Naive thymus-derived CD8-positive, alpha-beta T cell (primary cell): Measurements from ENCODE around the gene CDH4. TPM values are rescaled to one million over a fixed set of nuclear protein-coding genes. Genes with fewer than 3 reads are reported as not detected.
A peak's percentile ranks its signal among the peaks of the same experiment; 100 is the strongest.

Experiments
- ATAC-seq, 2 donors: fragments of 150-1000 bp; cut with Tn5 transposase in 1 of 2; sonication (Bioruptor Pico), chemical (Tn5 transposase) in 1 of 2; 1 replicate in 1 of 2; 2 replicates in 1 of 2; pipeline ENCODE4 v1.10.0; 2021; ENCODE audit warnings: mild to moderate bottlenecking in 2 of 2, moderate library complexity in 2 of 2
- POLR2A ChIA-PET: fragments of 350-600 bp; sonication (Branson Sonifier 250); formaldehyde crosslinking; loops from one replicate; lab custom pipeline; 2021; ENCODE audit warnings: antibody characterized with exemption; lab: Charles Lee
- DNase-seq, 10 donors: peaks; one replicate each; pipeline versions ENCODE4 v3.0.0 to v3.0.0-alpha.2; 2020 to 2022
- H3K27ac Mint-ChIP-seq, 10 donors: one replicate each; pipeline ENCODE4 v1.8.0; 2020 to 2022; ENCODE audit warnings: mild to moderate bottlenecking in 10 of 10, mixed read lengths in 10 of 10, moderate library complexity in 4 of 10, inconsistent platforms in 1 of 10
- H3K27me3 Mint-ChIP-seq, 5 donors: one replicate each; pipeline ENCODE4 v1.8.0; 2021 to 2022; ENCODE audit warnings: mixed read lengths in 5 of 5
- H3K36me3 Mint-ChIP-seq, 3 donors: one replicate each; pipeline ENCODE4 v1.8.0; 2020 to 2022; ENCODE audit warnings: mixed read lengths in 3 of 3, mild to moderate bottlenecking in 2 of 3, inconsistent platforms in 1 of 3
- H3K4me1 Mint-ChIP-seq, 4 donors: one replicate each; pipeline ENCODE4 v1.8.0; 2021 to 2022; ENCODE audit warnings: mixed read lengths in 4 of 4
- H3K4me3 Mint-ChIP-seq, 10 donors: one replicate each; pipeline ENCODE4 v1.8.0; 2020 to 2022; ENCODE audit warnings: mild to moderate bottlenecking in 10 of 10, mixed read lengths in 10 of 10, moderate library complexity in 6 of 10, inconsistent platforms in 1 of 10
- H3K9me3 Mint-ChIP-seq, 9 donors: one replicate each; pipeline ENCODE4 v1.8.0; 2020 to 2022; ENCODE audit warnings: mixed read lengths in 9 of 9, mild to moderate bottlenecking in 3 of 9, inconsistent platforms in 1 of 9, moderate library complexity in 1 of 9
- polyA plus RNA-seq, 3 donors: library from polyadenylated mRNA; unstranded; fragments of 300-500 nt; fragmentation: Illumina TruSeq; gene quantifications; one replicate each; pipeline ENCODE4 v1.2.3, GENCODE V29; 2021
- total RNA-seq, 8 experiments: library from RNA in 2 of 8; stranded (reverse) in 2 of 8; gene quantifications; one replicate each; pipeline ENCODE4 v1.2.3 and lab custom pipeline; 2021 to 2026

Gene CDH4
- total and polyA plus RNA-seq, 5 experiments from 2014 or later: 0.07 to 0.44 (median 0.15) TPM; not detected in 1

DNA sequence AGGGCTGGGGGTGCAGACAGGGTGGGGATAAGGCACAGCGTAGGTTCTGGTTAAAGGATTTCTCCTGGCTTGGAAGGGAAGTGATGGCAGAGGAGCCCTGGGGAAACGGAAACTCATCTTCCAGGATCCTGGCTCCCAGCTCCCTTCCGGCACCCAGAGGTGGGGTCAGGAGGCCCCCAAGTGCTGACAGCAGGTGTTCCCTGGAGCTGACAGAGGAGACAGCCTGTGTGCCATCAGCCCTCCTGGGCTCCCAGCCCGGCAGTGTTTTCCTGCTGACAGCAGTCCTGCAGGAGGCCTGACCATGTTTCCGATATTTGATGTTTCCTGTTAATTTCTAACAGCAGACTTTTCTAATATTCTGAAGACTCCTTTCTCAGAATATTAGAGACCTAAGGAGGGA lies 536.3 kb downstream of the CDH4 start:
- peak in 1 of 10 donors; percentile 27 for DNase-seq
- ATAC-seq: no peak
- POLR2A ChIA-PET: no interaction called here
- Mint-ChIP-seq H3K9me3 (peaks cover 0 to 18% (median 0%) of the 10 kb centered on the region in 9 donors), H3K27ac (no peak overlapping the region), H3K4me3 (no peak overlapping the region), H3K4me1 (peaks cover 0 to 8% (median 0%) of the 10 kb centered on the region in 4 donors), H3K36me3 (no peaks in the 10 kb centered on the region), H3K27me3 (peaks cover 0 to 29% (median 10%) of the 10 kb centered on the region in 5 donors)

DNA sequence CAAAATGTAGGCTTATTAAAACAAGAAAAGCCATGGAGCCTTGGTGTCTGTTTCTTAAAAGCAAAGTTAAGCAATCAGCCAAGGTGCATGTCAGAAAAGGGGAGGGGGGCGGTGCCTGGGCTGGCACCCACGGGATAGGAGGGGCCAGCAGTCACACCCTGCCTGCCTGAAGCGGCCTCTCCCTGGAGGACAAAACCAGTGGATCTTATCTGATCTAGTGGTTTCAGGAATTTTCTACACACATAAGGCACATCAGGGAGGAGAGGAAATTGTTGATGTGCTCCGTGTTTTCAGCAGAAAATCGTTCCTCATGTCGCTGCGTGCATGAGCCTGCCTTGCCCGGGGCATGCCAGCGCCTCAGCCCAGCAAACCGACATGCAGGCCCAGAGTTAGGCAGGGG lies 537.3 kb downstream of the CDH4 start:
- Mint-ChIP-seq H3K36me3 (no peaks in the 10 kb centered on the region), H3K9me3 (peaks cover 0 to 18% (median 0%) of the 10 kb centered on the region in 9 donors), H3K4me1 (peaks cover 0 to 8% (median 0%) of the 10 kb centered on the region in 4 donors), H3K27me3 (peaks cover 0 to 29% (median 10%) of the 10 kb centered on the region in 5 donors), H3K27ac (no peak overlapping the region), H3K4me3 (no peak overlapping the region)
- POLR2A ChIA-PET: no interaction called here
- DNase-seq (no peak), ATAC-seq (no peak)

DNA sequence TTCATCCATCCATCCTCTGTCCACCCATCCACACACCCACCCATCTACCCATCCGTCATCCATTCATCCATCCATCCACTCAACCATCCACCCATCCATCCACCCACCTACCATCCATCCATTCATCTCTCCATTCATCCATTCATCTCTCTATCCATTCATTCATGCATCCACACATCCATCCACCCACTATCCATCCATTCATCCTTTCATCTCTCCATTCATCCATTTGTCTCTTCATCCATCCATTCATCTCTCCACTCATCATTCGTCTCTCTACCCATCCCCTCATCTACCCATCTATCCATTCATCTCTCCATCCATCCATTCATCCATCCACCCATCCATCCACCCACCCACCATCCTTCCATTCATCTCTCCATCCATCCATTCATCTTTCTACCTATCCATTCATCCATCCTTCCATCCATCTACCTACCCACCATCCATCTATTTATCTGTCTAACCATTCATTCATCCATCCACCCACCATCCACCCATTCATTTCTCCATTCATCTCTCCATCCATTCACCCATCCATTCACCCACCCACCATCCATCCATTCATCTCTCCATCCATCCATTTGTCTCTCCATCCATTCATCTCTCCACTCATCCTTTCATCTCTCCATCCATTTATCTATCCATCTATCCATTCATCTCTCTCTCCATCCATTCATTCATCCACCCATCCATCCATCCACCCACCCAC lies 538.2 kb downstream of the CDH4 start:
- no peak overlapping the region for H3K27ac Mint-ChIP-seq
- peaks cover 0 to 8% (median 0%) of the 10 kb centered on the region in 4 donors for H3K4me1 Mint-ChIP-seq
- DNase-seq (no peak), ATAC-seq (no peak)
- no peaks in the 10 kb centered on the region for H3K36me3 Mint-ChIP-seq
- peaks cover 0 to 25% (median 11%) of the 10 kb centered on the region in 5 donors for H3K27me3 Mint-ChIP-seq
- no peak overlapping the region for H3K4me3 Mint-ChIP-seq
- peaks cover 0 to 27% (median 0%) of the 10 kb centered on the region in 9 donors for H3K9me3 Mint-ChIP-seq
- POLR2A ChIA-PET: interaction anchor here (0.6 kb wide), 1 partner anchor 398 kb away, joined by 3 read pairs; no protein-coding TSS in a partner anchor

- H3K36me3 Mint-ChIP-seq: no peaks in the 10 kb centered on the region
- POLR2A ChIA-PET: no interaction called here
- H3K4me1 Mint-ChIP-seq: peaks cover 0 to 8% (median 0%) of the 10 kb centered on the region in 4 donors
- H3K27ac Mint-ChIP-seq: no peak overlapping the region
- peaks cover 0 to 32% (median 15%) of the 10 kb centered on the region in 5 donors for H3K27me3 Mint-ChIP-seq
- no peak overlapping the region for H3K4me3 Mint-ChIP-seq
- peak in 1 of 10 donors; percentile 22 for DNase-seq
- ATAC-seq: no peak
- H3K9me3 Mint-ChIP-seq: peaks cover 0 to 27% (median 0%) of the 10 kb centered on the region in 9 donors
Observed at GRCh38 chr20:61791995-61792394, 539.9 kb downstream of the CDH4 start.

DNA sequence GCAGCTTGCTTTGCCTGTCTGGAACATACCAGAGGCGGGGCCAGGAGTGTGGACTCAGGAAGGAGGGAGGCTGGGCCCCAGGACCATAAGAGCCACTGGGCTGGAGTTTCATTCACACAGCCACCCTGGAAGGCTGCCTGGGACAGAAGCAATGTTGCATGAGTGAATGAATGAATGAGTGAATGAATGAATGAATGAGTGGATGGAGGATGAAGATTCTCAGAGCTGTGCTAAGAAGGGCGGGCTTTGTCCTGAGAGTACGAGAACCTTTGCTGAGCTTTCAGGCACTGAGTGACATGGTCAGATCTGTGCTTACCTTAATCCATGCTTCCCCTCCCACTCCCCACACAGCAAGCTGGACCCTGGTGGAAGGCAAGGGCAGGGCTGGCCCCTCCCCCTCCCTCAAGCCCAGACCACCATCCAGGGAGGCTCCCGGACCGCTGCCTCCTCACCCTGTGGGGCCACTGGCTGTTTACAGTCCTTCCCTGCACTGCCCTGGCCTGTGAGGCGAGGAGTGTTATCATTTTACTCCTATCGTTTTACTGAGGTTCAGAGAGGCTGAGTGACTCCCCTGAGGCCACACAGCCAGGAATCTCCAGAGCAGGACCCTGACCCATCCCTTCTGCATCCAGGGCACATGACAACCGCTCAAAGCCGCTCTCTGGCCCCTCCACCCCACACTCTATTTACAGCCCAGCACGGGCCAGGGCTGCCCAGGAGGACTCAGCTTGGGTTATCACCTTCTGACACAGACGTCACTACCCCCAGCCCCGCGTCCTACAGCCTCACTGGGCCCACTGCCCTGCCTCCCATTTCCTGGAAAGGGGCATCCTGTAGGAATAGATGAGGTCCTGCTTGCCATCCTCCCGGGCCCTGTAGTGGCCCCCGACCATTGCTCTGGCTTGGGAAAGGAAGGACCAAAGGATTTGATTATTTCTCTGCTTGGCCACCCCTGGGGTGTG lies 543.9 kb downstream of the CDH4 start:
- no peak overlapping the region for H3K4me3 Mint-ChIP-seq
- POLR2A ChIA-PET: no interaction called here

GRCh38 chr20:61796738-61797137 lies 544.7 kb downstream of the CDH4 start:
- POLR2A ChIA-PET: no interaction called here
- Mint-ChIP-seq H3K27me3 (peaks cover 0 to 18% (median 13%) of the 10 kb centered on the region in 5 donors), H3K9me3 (peaks cover 0 to 9% (median 0%) of the 10 kb centered on the region in 9 donors), H3K4me1 (no peaks in the 10 kb centered on the region), H3K4me3 (no peak overlapping the region), H3K36me3 (no peaks in the 10 kb centered on the region), H3K27ac (no peak overlapping the region)
- no peak for ATAC-seq
- no peak for DNase-seq

More for the DNA sequence above, 543.9 kb downstream of the CDH4 start:
- DNase-seq: no peak
- ATAC-seq: no peak
- Mint-ChIP-seq H3K4me1 (peaks cover 0 to 2% (median 0%) of the 10 kb centered on the region in 4 donors), H3K27me3 (peaks cover 0 to 21% (median 15%) of the 10 kb centered on the region in 5 donors), H3K36me3 (no peaks in the 10 kb centered on the region), H3K9me3 (peaks cover 0 to 14% (median 0%) of the 10 kb centered on the region in 9 donors), H3K27ac (peak overlapping the region in 1 of 10 donors; percentile 5)

DNA sequence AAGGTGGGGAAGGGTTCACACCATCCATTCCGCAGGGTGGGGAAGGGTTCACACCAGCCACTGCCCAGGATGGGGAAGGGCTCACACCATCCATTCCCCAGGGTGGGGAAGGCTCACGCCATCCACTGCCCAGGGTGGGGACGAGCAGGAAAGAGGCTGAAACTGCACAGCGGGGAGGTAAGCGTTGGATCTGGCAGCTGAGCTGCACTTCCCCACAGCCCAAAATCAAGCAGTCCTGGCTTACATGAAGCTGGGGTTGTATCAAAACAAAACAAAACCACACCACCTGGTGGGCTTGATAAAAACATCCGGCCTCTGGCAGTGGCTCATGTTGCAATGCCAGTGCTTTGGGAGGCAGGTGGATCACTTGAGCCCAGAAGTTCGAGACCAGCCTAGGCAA lies 545.1 kb downstream of the CDH4 start:
- H3K27me3 Mint-ChIP-seq: peaks cover 0 to 18% (median 16%) of the 10 kb centered on the region in 5 donors
- H3K9me3 Mint-ChIP-seq: peaks cover 0 to 9% (median 0%) of the 10 kb centered on the region in 9 donors
- no peaks in the 10 kb centered on the region for H3K36me3 Mint-ChIP-seq
- DNase-seq (no peak), ATAC-seq (no peak)
- no peaks in the 10 kb centered on the region for H3K4me1 Mint-ChIP-seq
- POLR2A ChIA-PET: no interaction called here
- no peak overlapping the region for H3K27ac Mint-ChIP-seq
- H3K4me3 Mint-ChIP-seq: no peak overlapping the region

DNA sequence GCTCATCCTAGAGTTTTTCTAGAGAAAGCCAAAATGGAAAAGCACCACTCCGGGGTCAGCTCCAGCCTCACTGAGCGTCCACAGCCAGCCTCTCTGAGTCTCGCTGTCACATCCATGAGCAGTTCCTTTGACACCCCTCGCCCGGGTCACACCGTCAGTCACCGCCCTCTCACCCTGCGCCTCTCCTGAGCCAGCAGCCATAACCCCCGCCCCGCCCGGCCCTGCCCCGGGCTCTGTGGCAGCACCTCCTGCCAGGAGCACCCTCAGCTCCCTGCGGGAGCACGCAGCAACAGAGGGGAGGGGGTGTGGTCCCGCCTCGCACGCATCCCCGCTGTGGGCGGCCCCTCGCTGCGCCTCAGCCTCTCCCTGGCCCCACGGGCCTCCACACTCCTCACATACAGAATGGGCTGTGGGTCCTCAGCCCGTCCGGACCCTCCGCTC lies 545.9 kb downstream of the CDH4 start:
- Mint-ChIP-seq H3K4me3 (no peak overlapping the region), H3K9me3 (peaks cover 0 to 9% (median 0%) of the 10 kb centered on the region in 9 donors), H3K27ac (no peak overlapping the region), H3K4me1 (no peaks in the 10 kb centered on the region), H3K27me3 (peaks cover 0 to 19% (median 16%) of the 10 kb centered on the region in 5 donors), H3K36me3 (no peaks in the 10 kb centered on the region)
- POLR2A ChIA-PET: no interaction called here
- DNase-seq: no peak
- no peak for ATAC-seq

DNA sequence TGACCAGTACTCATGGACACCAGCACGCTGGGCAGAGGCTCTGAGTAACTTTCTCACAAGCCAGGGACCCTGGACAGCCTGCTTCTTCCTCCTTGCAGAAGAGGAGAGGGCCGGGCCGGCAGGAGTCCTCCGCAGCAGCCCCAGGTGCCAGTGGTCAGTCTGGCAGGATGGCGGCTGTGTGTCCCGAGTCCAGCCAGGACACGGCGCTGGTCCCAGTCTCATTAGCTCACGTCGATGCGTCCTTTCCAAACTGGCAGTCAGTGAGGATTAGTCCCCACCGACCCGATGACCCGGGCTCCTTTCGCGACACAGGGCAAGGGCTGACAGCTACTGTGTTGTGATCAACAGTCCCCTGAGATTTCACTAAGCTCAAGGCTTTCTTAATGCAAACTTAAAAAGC lies 546.6 kb downstream of the CDH4 start:
- Mint-ChIP-seq H3K27me3 (peaks cover 0 to 19% (median 16%) of the 10 kb centered on the region in 5 donors), H3K4me3 (no peak overlapping the region), H3K27ac (no peak overlapping the region), H3K9me3 (peaks cover 0 to 9% (median 0%) of the 10 kb centered on the region in 9 donors), H3K36me3 (no peaks in the 10 kb centered on the region), H3K4me1 (peaks cover 0 to 4% (median 1%) of the 10 kb centered on the region in 4 donors)
- ATAC-seq: no peak
- POLR2A ChIA-PET: no interaction called here
- DNase-seq: no peak

DNA sequence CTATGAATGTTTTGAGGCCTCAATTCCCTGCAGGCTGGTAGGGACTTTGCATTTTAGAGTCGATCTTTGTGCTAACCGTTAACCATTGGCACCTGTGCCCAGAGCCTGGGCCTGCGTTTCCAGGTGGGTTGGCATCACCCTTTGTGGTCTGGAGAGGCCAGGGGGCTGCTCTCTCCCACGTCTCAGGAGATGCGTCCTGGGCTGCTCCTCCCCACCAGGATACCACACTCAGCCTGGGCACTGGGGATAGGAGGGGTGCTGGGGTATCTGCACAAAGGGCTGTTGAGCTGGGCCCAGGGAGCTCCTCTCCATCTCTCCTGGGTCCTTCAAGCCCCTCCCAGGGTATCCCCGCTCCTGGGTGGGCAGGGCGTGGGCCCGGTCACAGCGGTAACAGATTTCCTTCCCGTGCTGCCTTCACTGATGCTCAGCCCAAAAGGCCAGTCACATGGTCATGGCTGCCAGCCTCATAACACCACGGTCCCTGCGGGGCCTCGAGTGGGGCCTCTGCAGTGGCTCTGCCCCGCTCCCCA lies 547.4 kb downstream of the CDH4 start:
- Mint-ChIP-seq H3K4me3 (no peak overlapping the region), H3K36me3 (no peaks in the 10 kb centered on the region), H3K9me3 (peaks cover 0 to 9% (median 0%) of the 10 kb centered on the region in 9 donors), H3K4me1 (peaks cover 0 to 4% (median 1%) of the 10 kb centered on the region in 4 donors), H3K27me3 (peaks cover 0 to 23% (median 18%) of the 10 kb centered on the region in 5 donors), H3K27ac (no peak overlapping the region)
- DNase-seq (no peak), ATAC-seq (no peak)
- POLR2A ChIA-PET: no interaction called here

DNA sequence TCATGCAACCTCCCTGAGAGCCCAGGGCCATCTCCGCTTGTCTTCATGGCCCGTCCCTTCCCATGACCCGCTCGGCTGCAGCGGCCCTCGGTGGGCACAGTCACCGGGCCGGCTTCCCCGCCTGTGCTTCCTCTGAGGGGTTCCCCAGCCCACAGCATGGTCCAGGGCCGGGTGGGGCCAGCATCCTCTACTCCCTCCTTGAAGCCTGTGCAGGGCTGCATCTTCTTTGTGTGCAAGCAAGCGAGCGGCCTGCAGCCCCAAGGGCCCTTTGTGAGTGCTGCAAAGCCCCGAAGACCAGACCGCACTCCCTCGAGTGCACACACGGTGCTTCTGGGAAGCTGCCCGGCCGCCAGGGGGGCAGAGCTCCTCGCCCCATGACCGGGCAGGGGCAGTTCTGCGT lies 547.9 kb downstream of the CDH4 start:
- Mint-ChIP-seq H3K27me3 (peaks cover 0 to 28% (median 22%) of the 10 kb centered on the region in 5 donors), H3K4me3 (no peak overlapping the region), H3K4me1 (peaks cover 0 to 4% (median 1%) of the 10 kb centered on the region in 4 donors), H3K36me3 (no peaks in the 10 kb centered on the region), H3K27ac (no peak overlapping the region), H3K9me3 (peaks cover 0 to 4% (median 0%) of the 10 kb centered on the region in 9 donors)
- DNase-seq: peak in 1 of 10 donors; percentile 27
- no peak for ATAC-seq
- POLR2A ChIA-PET: no interaction called here

DNA sequence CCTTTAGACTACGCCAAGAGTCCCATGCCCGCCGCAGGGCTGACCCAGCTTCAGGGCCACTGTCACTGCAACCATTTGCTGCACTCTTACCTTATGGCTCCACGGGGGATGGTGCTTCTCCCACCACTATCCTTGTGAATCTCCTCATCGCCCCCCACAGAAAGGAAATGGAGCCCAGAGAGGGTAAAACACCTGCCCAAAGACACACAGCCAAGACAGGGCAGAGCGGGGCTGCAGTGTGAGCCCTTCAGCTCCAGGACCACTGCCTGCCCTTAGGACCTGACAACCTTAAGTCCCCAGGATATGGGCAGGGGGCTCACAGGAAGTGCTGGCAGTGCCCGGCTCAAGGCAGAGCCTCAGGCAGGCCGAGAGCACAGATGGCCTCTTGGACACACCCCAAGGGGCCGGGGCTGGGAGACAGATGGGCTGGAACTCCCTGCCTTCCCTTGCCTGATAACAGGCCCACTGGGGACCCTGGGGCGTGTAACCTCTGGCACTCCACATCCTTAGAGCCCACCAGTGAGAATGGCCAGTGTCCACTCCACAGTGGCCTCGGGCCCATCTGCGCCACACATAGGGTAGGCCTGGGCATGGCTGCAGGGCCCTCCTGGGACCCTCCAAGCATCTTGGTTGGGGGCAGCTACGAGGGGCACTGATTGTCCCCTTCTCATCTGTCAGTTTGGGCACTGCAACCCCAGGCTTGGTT lies 548.5 kb downstream of the CDH4 start:
- no peak overlapping the region for H3K27ac Mint-ChIP-seq
- H3K4me1 Mint-ChIP-seq: peaks cover 0 to 4% (median 1%) of the 10 kb centered on the region in 4 donors
- H3K36me3 Mint-ChIP-seq: no peaks in the 10 kb centered on the region
- no peaks in the 10 kb centered on the region for H3K9me3 Mint-ChIP-seq
- peaks cover 0 to 32% (median 19%) of the 10 kb centered on the region in 5 donors for H3K27me3 Mint-ChIP-seq
- POLR2A ChIA-PET: no interaction called here
- peak in 1 of 10 donors; percentile 50 for DNase-seq
- H3K4me3 Mint-ChIP-seq: no peak overlapping the region
- no peak for ATAC-seq
